ENCODE data around the gene TMEM115. TPM values are rescaled to one million over a fixed set of nuclear protein-coding genes. Genes with fewer than 3 reads are reported as not detected.

TMEM115 gene
- total RNA-seq, 1 experiment from 2014 or later: 29.4 TPM

- H3K27me3 Mint-ChIP-seq (ENCODE audit: unreplicated experiment): peaks cover 1% of the 10 kb centered on the region
- intact Hi-C loops (cut with micrococcal nuclease; ENCODE audit: unreplicated experiment): no loop called here
- BruUV-seq (replicated peaks): no TSS peak
- CTCF ChIA-PET: interaction anchor here (0.7 kb wide), 1 partner anchor 112 kb away, joined by 3 read pairs; no protein-coding TSS in a partner anchor
- H3K36me3 Mint-ChIP-seq (ENCODE audit: insufficient read depth, unreplicated experiment): peaks cover 40% of the 10 kb centered on the region
- H3K9me3 Mint-ChIP-seq (ENCODE audit: low read depth, unreplicated experiment): no peaks in the 10 kb centered on the region
- TF ChIP-seq CTCF (IDR thresholded peaks at IDR 0.05; ENCODE audit: unreplicated experiment): no peak
- H3K4me3 Mint-ChIP-seq (ENCODE audit: low read depth, unreplicated experiment): no peak overlapping the region
- H3K4me1 Mint-ChIP-seq (ENCODE audit: low read depth, unreplicated experiment): peaks cover 5% of the 10 kb centered on the region
- no peak overlapping the region for H3K27ac Mint-ChIP-seq (ENCODE audit: unreplicated experiment)
- DNase-seq: no peak
Measured at GRCh38 chr3:50333744-50334328, 25.5 kb downstream of the TMEM115 start.

- DNase-seq: no peak
- TF ChIP-seq CTCF (IDR thresholded peaks at IDR 0.05; ENCODE audit: unreplicated experiment): no peak
- intact Hi-C loops (cut with micrococcal nuclease; ENCODE audit: unreplicated experiment): no loop called here
- BruUV-seq (replicated peaks): no TSS peak
- Mint-ChIP-seq H3K27ac (ENCODE audit: unreplicated experiment) (no peak overlapping the region), H3K4me1 (ENCODE audit: low read depth, unreplicated experiment) (no peaks in the 10 kb centered on the region), H3K36me3 (ENCODE audit: insufficient read depth, unreplicated experiment) (peaks cover 45% of the 10 kb centered on the region), H3K9me3 (ENCODE audit: low read depth, unreplicated experiment) (no peaks in the 10 kb centered on the region), H3K27me3 (ENCODE audit: unreplicated experiment) (no peaks in the 10 kb centered on the region), H3K4me3 (ENCODE audit: low read depth, unreplicated experiment) (no peak overlapping the region)
- CTCF ChIA-PET: no interaction called here
Measured at GRCh38 chr3:50331364-50331907, 27.9 kb downstream of the TMEM115 start.

GRCh38 chr3:50330330-50330729 lies 29.0 kb downstream of the TMEM115 start:
- Mint-ChIP-seq H3K4me3 (ENCODE audit: low read depth, unreplicated experiment) (no peak overlapping the region), H3K36me3 (ENCODE audit: insufficient read depth, unreplicated experiment) (peaks cover 35% of the 10 kb centered on the region), H3K27ac (ENCODE audit: unreplicated experiment) (no peak overlapping the region), H3K4me1 (ENCODE audit: low read depth, unreplicated experiment) (no peaks in the 10 kb centered on the region), H3K9me3 (ENCODE audit: low read depth, unreplicated experiment) (no peaks in the 10 kb centered on the region), H3K27me3 (ENCODE audit: unreplicated experiment) (no peaks in the 10 kb centered on the region)
- CTCF ChIA-PET: no interaction called here
- TF ChIP-seq CTCF (IDR thresholded peaks at IDR 0.05; ENCODE audit: unreplicated experiment): no peak
- no peak for DNase-seq
- intact Hi-C loops (cut with micrococcal nuclease; ENCODE audit: unreplicated experiment): no loop called here
- BruUV-seq (replicated peaks): no TSS peak

GRCh38 chr3:50327943-50328691 lies 31.2 kb downstream of the TMEM115 start, which contains the start of gene TUSC2:
Gene TUSC2 (minus strand): TSS chr3:50328223. CDS start chr3:50328099, 124 bp downstream.
- peaks cover 36% of the 10 kb centered on the region for H3K36me3 Mint-ChIP-seq (ENCODE audit: insufficient read depth, unreplicated experiment)
- H3K4me3 Mint-ChIP-seq (ENCODE audit: low read depth, unreplicated experiment): peak within 1 kb of the TSS; percentile 82
- peak within 1 kb of the TSS; percentile 64 for H3K27ac Mint-ChIP-seq (ENCODE audit: unreplicated experiment)
- BruUV-seq (replicated peaks): TSS peak; percentile 91
- TF ChIP-seq CTCF (IDR thresholded peaks at IDR 0.05; ENCODE audit: unreplicated experiment): no peak
- H3K27me3 Mint-ChIP-seq (ENCODE audit: unreplicated experiment): no peaks in the 10 kb centered on the region
- CTCF ChIA-PET: interaction anchor here (0.9 to 1.8 kb wide), 3 partner anchors 9 to 68 kb away, joined by 3 to 14 read pairs (median 6); partner anchors contain the start of gene IFRD2
- no peaks in the 10 kb centered on the region for H3K9me3 Mint-ChIP-seq (ENCODE audit: low read depth, unreplicated experiment)
- peak; percentile 96 for DNase-seq
- intact Hi-C loops (cut with micrococcal nuclease; ENCODE audit: unreplicated experiment): loop anchor here (10.0 kb wide), 1 partner anchor 53 kb away; the partner anchor contains the start of gene LSMEM2
- H3K4me1 Mint-ChIP-seq (ENCODE audit: low read depth, unreplicated experiment): no peaks in the 10 kb centered on the region
